ENCODE results near the gene ATP9B.

Gene ATP9B

GRCh38 chr18:79418236-79418635 lies 349.0 kb downstream of the ATP9B start:
- H2AFZ ChIP-seq (ENCODE audit: low read length) = no peak overlapping the region
- DNase-seq = no peak
- no peaks in the 10 kb centered on the region for H3K36me3 ChIP-seq (replicated peaks; ENCODE audit: insufficient read depth, low read length)
- H3K4me2 ChIP-seq (ENCODE audit: low read depth, low read length) = no peak overlapping the region
- no peaks in the 10 kb centered on the region for H4K20me1 ChIP-seq (ENCODE audit: insufficient read depth, low read length)
- no peaks in the 10 kb centered on the region for H3F3A ChIP-seq (ENCODE audit: insufficient read depth, low read length)
- no peak overlapping the region for H3K9ac ChIP-seq (ENCODE audit: low read length)
- no peak overlapping the region for H3K4me3 ChIP-seq (ENCODE audit: low read length)
- H3K27me3 ChIP-seq (replicated peaks; ENCODE audit: insufficient read depth, low read length) = no peaks in the 10 kb centered on the region
- H3K4me1 ChIP-seq (ENCODE audit: low read length) = no peaks in the 10 kb centered on the region
- no peak overlapping the region for H3K27ac ChIP-seq (ENCODE audit: low read length)
- no peaks in the 10 kb centered on the region for H3K9me3 ChIP-seq (replicated peaks; ENCODE audit: insufficient read depth, low read length)
- H3K79me2 ChIP-seq (ENCODE audit: low read length) = no peaks in the 10 kb centered on the region
- TF ChIP-seq CTCF (IDR thresholded peaks at IDR 0.05; ENCODE audit: low read length) (no peak), EZH2phosphoT487 (IDR thresholded peaks at IDR 0.05; ENCODE audit: low read length) (no peak), EZH2 (optimal IDR thresholded peaks at IDR 0.05; ENCODE audit: low read depth, low read length) (no peak)
- H3K9me2 ChIP-seq (replicated peaks; ENCODE audit: insufficient read depth, low read length) = no peaks in the 10 kb centered on the region

DNA sequence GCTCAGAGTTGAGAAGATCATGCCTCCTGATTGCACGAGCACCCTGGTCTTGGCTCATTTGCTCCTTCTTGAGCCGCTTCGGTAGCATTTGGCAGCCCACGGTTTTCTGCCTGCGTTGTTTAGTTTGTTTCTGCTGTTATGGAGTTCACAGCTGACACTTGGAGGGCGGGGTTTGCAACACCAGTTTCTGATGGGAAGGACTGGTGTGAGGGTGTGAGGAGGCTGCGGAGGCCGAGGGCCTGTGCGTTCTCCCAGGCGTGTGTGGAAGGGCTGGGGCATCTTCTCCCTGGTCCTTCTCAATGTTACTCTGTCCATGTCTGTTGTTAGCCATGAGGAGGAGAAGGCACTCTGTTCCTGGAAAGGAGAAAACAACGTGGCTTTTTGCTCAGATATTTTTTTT lies 349.4 kb downstream of the ATP9B start:
- H3K4me3 ChIP-seq (ENCODE audit: low read length) = no peak overlapping the region
- H3F3A ChIP-seq (ENCODE audit: insufficient read depth, low read length) = no peaks in the 10 kb centered on the region
- no peaks in the 10 kb centered on the region for H3K36me3 ChIP-seq (replicated peaks; ENCODE audit: insufficient read depth, low read length)
- no peak overlapping the region for H3K27ac ChIP-seq (ENCODE audit: low read length)
- H3K27me3 ChIP-seq (replicated peaks; ENCODE audit: insufficient read depth, low read length) = no peaks in the 10 kb centered on the region
- TF ChIP-seq CTCF (IDR thresholded peaks at IDR 0.05; ENCODE audit: low read length) = no peak
- no peak for TF ChIP-seq EZH2 (optimal IDR thresholded peaks at IDR 0.05; ENCODE audit: low read depth, low read length)
- TF ChIP-seq EZH2phosphoT487 (IDR thresholded peaks at IDR 0.05; ENCODE audit: low read length) = no peak
- H3K9me3 ChIP-seq (replicated peaks; ENCODE audit: insufficient read depth, low read length) = no peaks in the 10 kb centered on the region
- H3K4me1 ChIP-seq (ENCODE audit: low read length) = no peaks in the 10 kb centered on the region
- H3K4me2 ChIP-seq (ENCODE audit: low read depth, low read length) = no peak overlapping the region
- no peak for DNase-seq
- no peak overlapping the region for H2AFZ ChIP-seq (ENCODE audit: low read length)
- no peak overlapping the region for H3K9ac ChIP-seq (ENCODE audit: low read length)
- H3K9me2 ChIP-seq (replicated peaks; ENCODE audit: insufficient read depth, low read length) = no peaks in the 10 kb centered on the region
- H4K20me1 ChIP-seq (ENCODE audit: insufficient read depth, low read length) = no peaks in the 10 kb centered on the region
- no peaks in the 10 kb centered on the region for H3K79me2 ChIP-seq (ENCODE audit: low read length)

- DNase-seq = no peak
Measured at GRCh38 chr18:79420033-79420745, 351.0 kb downstream of the ATP9B start.

More at GRCh38 chr18:79420033-79420745, 351.0 kb downstream of the ATP9B start:
- TF ChIP-seq EZH2phosphoT487 (IDR thresholded peaks at IDR 0.05; ENCODE audit: low read length) = no peak
- TF ChIP-seq CTCF (IDR thresholded peaks at IDR 0.05; ENCODE audit: low read length) = no peak
- no peak for TF ChIP-seq EZH2 (optimal IDR thresholded peaks at IDR 0.05; ENCODE audit: low read depth, low read length)
- H3K9me2 ChIP-seq (replicated peaks; ENCODE audit: insufficient read depth, low read length) = no peaks in the 10 kb centered on the region
- H3K79me2 ChIP-seq (ENCODE audit: low read length) = no peaks in the 10 kb centered on the region
- no peaks in the 10 kb centered on the region for H3K36me3 ChIP-seq (replicated peaks; ENCODE audit: insufficient read depth, low read length)
- H3K4me3 ChIP-seq (ENCODE audit: low read length) = no peak overlapping the region
- no peaks in the 10 kb centered on the region for H3K9me3 ChIP-seq (replicated peaks; ENCODE audit: insufficient read depth, low read length)
- no peak overlapping the region for H3K4me2 ChIP-seq (ENCODE audit: low read depth, low read length)
- no peaks in the 10 kb centered on the region for H3K27me3 ChIP-seq (replicated peaks; ENCODE audit: insufficient read depth, low read length)
- no peaks in the 10 kb centered on the region for H3K4me1 ChIP-seq (ENCODE audit: low read length)
- H4K20me1 ChIP-seq (ENCODE audit: insufficient read depth, low read length) = no peaks in the 10 kb centered on the region
- H2AFZ ChIP-seq (ENCODE audit: low read length) = no peak overlapping the region
- no peak overlapping the region for H3K9ac ChIP-seq (ENCODE audit: low read length)
- H3F3A ChIP-seq (ENCODE audit: insufficient read depth, low read length) = no peaks in the 10 kb centered on the region
- no peak overlapping the region for H3K27ac ChIP-seq (ENCODE audit: low read length)

Measured in MM.1S (cell line).